BJ (cell line): ENCODE results near the gene GKAP1. TPM values are rescaled to one million over a fixed set of nuclear protein-coding genes. Genes with fewer than 3 reads are reported as not detected.

Source experiments
- CTCF ChIA-PET: fragments of 350-600 bp; formaldehyde crosslinking; extraction: SDS; loops from one replicate; lab custom pipeline; 2021; ENCODE audit warnings: antibody characterized with exemption, inconsistent platforms; lab: Yijun Ruan, JAX
- POLR2A ChIA-PET: fragments of 300-600 bp; sonication (Branson Sonifier 250); formaldehyde crosslinking; extraction: SDS; loops from one replicate; lab custom pipeline; 2021; ENCODE audit warnings: antibody characterized with exemption; lab: Charles Lee
- DNase-seq: peaks from one replicate; pipeline ENCODE4 v3.0.0-alpha.2; 2011; ENCODE audit warnings: low read depth
- H3K27me3 ChIP-seq: 2 replicates; pipeline ENCODE4 v1.6.0; 2011; ENCODE audit warnings: low read length; ENCODE audit not compliant: control insufficient read depth, insufficient read depth
- H3K36me3 ChIP-seq: 2 replicates; pipeline ENCODE4 v1.5.1; 2011; ENCODE audit warnings: low read length; ENCODE audit not compliant: control insufficient read depth, insufficient read depth
- H3K4me3 ChIP-seq: 2 replicates; pipeline ENCODE4 v1.5.1; 2011; ENCODE audit warnings: low read depth, mild to moderate bottlenecking, control low read depth, low read length
- polyA plus RNA-seq: library from polyadenylated mRNA; depleted of rRNA; stranded (reverse); fragments of >200 nt; gene quantifications from 2 replicates; pipeline ENCODE4 v1.2.3, GENCODE V29; 2011
- TF ChIP-seq, protein P1 (sequence below): IDR thresholded peaks from 2 replicates; pipeline ENCODE4 v1.5.1; 2011; ENCODE audit warnings: low read depth, mild to moderate bottlenecking, control low read depth, inconsistent platforms, low read length, moderate library complexity; ENCODE audit not compliant: insufficient read depth

The GKAP1 gene
- polyA plus RNA-seq, 1 experiment: 0.47 TPM

DNA sequence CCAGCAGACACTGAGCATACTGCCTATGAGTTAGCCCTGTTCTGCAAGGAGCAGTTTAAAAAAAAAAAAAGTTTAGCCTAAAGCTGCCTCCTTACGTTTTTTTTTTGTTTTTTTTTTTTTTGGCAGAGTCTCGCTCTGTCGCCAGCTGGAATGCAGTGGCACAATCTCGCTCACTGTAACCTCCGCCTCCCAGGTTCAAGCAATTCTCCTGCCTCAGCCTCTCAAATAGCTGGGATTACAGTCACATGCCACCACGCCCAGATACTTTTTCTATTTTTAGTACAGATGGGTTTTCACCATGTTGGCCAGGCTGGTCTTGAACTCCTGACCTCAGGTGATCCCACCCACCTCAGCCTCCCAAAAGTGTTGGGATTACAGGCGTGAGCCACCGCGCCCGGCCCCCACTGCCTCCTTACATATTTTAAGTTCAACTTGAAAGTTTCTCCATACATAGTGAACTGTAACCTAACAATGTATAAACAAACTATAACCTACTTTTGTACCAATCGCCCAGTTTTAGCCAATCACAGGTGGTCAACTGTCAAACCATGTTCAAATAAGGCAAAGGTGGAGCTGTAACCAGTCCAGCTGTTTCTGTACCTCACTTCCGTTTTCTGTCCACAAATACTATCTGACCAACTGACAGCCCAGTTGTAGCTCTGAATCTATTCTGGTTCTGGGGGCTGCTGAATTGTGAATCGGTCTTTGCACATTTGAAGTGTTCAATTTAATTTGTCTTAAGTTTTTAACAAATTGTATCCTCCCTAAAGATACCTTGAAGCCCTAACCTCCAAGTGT lies 17.1 kb downstream of the GKAP1 start:
- POLR2A ChIA-PET: no interaction called here
- CTCF ChIA-PET: no interaction called here
- TF ChIP-seq, protein P1, sequence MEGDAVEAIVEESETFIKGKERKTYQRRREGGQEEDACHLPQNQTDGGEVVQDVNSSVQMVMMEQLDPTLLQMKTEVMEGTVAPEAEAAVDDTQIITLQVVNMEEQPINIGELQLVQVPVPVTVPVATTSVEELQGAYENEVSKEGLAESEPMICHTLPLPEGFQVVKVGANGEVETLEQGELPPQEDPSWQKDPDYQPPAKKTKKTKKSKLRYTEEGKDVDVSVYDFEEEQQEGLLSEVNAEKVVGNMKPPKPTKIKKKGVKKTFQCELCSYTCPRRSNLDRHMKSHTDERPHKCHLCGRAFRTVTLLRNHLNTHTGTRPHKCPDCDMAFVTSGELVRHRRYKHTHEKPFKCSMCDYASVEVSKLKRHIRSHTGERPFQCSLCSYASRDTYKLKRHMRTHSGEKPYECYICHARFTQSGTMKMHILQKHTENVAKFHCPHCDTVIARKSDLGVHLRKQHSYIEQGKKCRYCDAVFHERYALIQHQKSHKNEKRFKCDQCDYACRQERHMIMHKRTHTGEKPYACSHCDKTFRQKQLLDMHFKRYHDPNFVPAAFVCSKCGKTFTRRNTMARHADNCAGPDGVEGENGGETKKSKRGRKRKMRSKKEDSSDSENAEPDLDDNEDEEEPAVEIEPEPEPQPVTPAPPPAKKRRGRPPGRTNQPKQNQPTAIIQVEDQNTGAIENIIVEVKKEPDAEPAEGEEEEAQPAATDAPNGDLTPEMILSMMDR: no peak
- no peak for DNase-seq
- Histone ChIP-seq H3K4me3 (no peak overlapping the region), H3K27me3 (no peaks in the 10 kb centered on the region), H3K36me3 (no peaks in the 10 kb centered on the region)

DNA sequence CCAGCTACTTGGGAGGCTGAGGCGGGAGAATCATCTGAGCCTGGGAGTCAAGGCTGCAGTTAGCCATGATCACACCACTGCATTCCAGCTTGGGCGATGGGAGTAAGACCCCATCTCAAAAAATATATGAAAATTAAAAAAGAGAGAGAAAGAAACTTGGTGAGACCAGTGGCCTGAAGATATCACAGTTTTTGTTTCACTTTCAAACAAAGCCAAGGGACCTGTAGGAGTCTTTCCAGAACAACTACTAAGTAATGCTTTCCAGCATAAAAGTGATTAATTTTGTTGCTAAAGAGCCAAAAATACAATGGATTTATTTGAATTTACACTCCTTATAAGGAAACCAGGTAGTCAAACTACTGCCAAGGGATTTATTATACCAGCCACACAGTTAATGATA lies 23.5 kb downstream of the GKAP1 start:
- Histone ChIP-seq H3K36me3 (no peaks in the 10 kb centered on the region), H3K27me3 (no peaks in the 10 kb centered on the region), H3K4me3 (no peak overlapping the region)
- TF ChIP-seq, protein P1: no peak
- no peak for DNase-seq
- POLR2A ChIA-PET: no interaction called here
- CTCF ChIA-PET: no interaction called here

DNA sequence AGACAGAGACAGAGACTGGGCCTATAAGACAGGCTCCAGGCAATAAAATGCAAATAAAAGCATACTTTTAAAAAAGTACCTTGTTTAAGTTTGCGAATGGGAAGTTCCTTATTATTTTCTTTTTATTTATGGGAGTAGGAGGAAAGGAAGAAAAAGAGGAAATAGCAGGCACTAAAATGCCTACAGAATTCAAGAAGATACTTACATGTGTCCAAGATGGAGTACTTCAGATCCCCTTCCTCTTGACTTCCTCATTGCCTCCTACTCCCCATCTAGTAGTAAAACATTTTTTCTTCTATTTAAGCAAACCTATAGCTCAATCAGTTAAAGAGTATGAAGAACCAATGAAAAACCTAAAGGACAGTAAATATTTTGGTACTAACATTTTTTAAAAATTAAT lies 24.8 kb downstream of the GKAP1 start:
- no peaks in the 10 kb centered on the region for H3K36me3 ChIP-seq
- ChIA-PET POLR2A (no interaction called here), CTCF (no interaction called here)
- no peaks in the 10 kb centered on the region for H3K27me3 ChIP-seq
- no peak for DNase-seq
- H3K4me3 ChIP-seq: no peak overlapping the region
- TF ChIP-seq, protein P1: no peak

DNA sequence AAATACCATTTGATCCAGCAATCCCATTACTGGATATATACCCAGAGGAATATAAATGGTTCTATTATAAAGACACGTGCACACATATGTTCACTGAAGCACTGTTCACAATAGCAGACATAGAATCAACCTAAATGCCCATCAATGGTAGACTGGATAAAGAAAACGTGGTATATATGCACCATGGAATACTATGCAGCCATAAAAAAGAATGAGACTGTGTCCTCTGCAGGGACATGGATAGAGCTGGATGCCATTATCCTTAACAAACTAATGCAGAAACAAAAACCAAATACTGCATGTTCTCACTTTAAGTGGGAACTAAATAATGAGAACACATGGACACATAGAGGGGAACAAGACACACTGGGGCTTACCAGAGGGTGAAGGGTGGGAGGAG lies 39.4 kb downstream of the GKAP1 start:
- no peak for DNase-seq
- Histone ChIP-seq H3K36me3 (no peaks in the 10 kb centered on the region), H3K27me3 (no peaks in the 10 kb centered on the region), H3K4me3 (no peak overlapping the region)
- POLR2A ChIA-PET: no interaction called here
- TF ChIP-seq, protein P1: no peak
- CTCF ChIA-PET: no interaction called here

DNA sequence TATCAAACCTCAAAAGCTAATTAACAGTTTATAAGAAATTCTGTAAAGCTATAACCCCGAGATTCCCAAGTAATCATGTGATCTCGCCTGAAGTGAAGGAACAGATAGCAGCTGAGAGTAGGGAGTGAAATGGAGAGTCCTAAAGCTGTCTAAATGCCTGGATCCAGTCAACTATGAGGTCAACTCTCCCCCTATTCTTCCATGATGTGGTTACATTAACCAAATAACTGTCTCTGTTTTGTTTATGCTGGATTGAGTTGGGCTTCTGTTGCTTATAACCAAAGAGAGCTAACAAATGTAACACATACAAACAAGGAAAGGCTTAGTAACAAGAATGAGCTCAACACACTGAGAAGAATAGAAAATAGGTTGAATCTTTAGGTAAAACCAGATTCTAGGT lies 41.6 kb downstream of the GKAP1 start:
- TF ChIP-seq, protein P1: no peak
- no peak for DNase-seq
- Histone ChIP-seq H3K27me3 (no peaks in the 10 kb centered on the region), H3K4me3 (no peak overlapping the region), H3K36me3 (no peaks in the 10 kb centered on the region)
- POLR2A ChIA-PET: no interaction called here
- CTCF ChIA-PET: no interaction called here
